Fibroblast of the aortic adventitia (primary cell): Measurements from ENCODE around the gene JAKMIP2. TPM values are rescaled to one million over a fixed set of nuclear protein-coding genes. Genes with fewer than 3 reads are reported as not detected.

Source experiments
- DNase-seq: peaks from one replicate; pipeline ENCODE4 v3.0.0-alpha.2; 2010; ENCODE audit warnings: low read depth
- H3K4me3 ChIP-seq: 2 replicates; pipeline ENCODE4 v1.5.1; 2011; ENCODE audit warnings: low read depth, mild to moderate bottlenecking, control low read depth, low read length, moderate library complexity
- CTCF ChIP-seq: IDR thresholded peaks from 2 replicates; pipeline ENCODE4 v1.5.1; 2011; ENCODE audit warnings: mild to moderate bottlenecking, low read length, control low read depth, inconsistent platforms; ENCODE audit not compliant: insufficient read depth
- total RNA-seq: library from RNA; depleted of rRNA; stranded (reverse); fragments of >200 nt; gene quantifications from 2 replicates; pipeline ENCODE4 v1.2.3, GENCODE V29; 2012; ENCODE audit warnings: low replicate concordance

Gene JAKMIP2
- total RNA-seq, 1 donor: 1.4 TPM

GRCh38 chr5:147674411-147674810, 108.1 kb downstream of the JAKMIP2 start:
- no peak overlapping the region for H3K4me3 ChIP-seq
- TF ChIP-seq CTCF: no peak
- DNase-seq: no peak

GRCh38 chr5:147673791-147674190, 108.7 kb downstream of the JAKMIP2 start:
- TF ChIP-seq CTCF: no peak
- no peak overlapping the region for H3K4me3 ChIP-seq
- no peak for DNase-seq

- no peak for TF ChIP-seq CTCF
- no peak for DNase-seq
- no peak overlapping the region for H3K4me3 ChIP-seq
Observed at GRCh38 chr5:147673266-147673665, 109.3 kb downstream of the JAKMIP2 start.

- no peak overlapping the region for H3K4me3 ChIP-seq
- no peak for DNase-seq
- TF ChIP-seq CTCF: no peak
Observed at GRCh38 chr5:147671365-147671764, 111.2 kb downstream of the JAKMIP2 start.

- TF ChIP-seq CTCF: no peak
- no peak for DNase-seq
- no peak overlapping the region for H3K4me3 ChIP-seq
Observed at GRCh38 chr5:147670815-147671214, 111.7 kb downstream of the JAKMIP2 start.

GRCh38 chr5:147669169-147669869, 113.2 kb downstream of the JAKMIP2 start:
- no peak for TF ChIP-seq CTCF
- no peak overlapping the region for H3K4me3 ChIP-seq
- DNase-seq: no peak

- no peak overlapping the region for H3K4me3 ChIP-seq
- DNase-seq: no peak
- TF ChIP-seq CTCF: no peak
Observed at GRCh38 chr5:147668385-147668784, 114.1 kb downstream of the JAKMIP2 start.
